ENCODE measurements around the gene KCNQ2. TPM values are rescaled to one million over a fixed set of nuclear protein-coding genes. Genes with fewer than 3 reads are reported as not detected.

The KCNQ2 gene
- total RNA-seq, 1 donor from 2014 or later: not detected

DNA sequence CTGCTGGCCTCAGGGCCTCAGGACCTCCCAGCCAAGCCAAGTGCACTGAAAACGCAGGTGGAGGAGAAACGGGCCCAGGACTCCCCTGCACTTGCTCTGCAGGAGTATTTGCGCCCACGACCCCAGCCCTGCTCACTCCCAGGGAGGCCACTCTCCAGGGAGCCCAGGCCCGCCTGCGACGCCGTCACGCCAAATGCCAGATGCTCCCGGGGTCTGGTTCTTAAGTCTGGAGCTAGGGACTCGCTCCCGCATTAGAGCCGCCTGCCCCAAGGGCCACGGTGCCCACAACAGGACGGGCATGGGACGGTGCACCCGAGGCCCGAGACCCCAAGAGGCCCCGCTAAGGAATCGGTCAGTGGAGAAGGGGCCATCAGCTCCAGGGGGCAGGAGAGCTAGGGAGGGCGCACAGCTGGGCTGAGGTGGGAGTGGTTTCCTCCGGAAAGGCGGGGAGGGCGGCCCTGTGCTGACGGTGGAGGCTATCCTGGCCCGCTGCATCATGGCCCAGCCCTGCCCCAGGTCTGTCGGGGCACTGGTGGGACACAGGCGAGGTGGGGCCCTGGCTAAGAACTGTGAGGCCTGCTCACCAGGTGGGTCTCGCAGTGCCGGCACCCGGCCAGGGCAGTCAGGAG, 67.2 kb downstream of the KCNQ2 start:
- Mint-ChIP-seq H3K9me3 (no peaks in the 10 kb centered on the region), H3K27me3 (ENCODE audit: insufficient read depth) (no peaks in the 10 kb centered on the region), H3K4me3 (no peak overlapping the region), H3K27ac (no peak overlapping the region), H3K4me1 (ENCODE audit: low read depth) (no peaks in the 10 kb centered on the region), H3K36me3 (ENCODE audit: low read depth) (no peaks in the 10 kb centered on the region)
- DNase-seq (ENCODE audit: low spot score): no peak
- intact Hi-C loops (cut with micrococcal nuclease): no loop called here

DNA sequence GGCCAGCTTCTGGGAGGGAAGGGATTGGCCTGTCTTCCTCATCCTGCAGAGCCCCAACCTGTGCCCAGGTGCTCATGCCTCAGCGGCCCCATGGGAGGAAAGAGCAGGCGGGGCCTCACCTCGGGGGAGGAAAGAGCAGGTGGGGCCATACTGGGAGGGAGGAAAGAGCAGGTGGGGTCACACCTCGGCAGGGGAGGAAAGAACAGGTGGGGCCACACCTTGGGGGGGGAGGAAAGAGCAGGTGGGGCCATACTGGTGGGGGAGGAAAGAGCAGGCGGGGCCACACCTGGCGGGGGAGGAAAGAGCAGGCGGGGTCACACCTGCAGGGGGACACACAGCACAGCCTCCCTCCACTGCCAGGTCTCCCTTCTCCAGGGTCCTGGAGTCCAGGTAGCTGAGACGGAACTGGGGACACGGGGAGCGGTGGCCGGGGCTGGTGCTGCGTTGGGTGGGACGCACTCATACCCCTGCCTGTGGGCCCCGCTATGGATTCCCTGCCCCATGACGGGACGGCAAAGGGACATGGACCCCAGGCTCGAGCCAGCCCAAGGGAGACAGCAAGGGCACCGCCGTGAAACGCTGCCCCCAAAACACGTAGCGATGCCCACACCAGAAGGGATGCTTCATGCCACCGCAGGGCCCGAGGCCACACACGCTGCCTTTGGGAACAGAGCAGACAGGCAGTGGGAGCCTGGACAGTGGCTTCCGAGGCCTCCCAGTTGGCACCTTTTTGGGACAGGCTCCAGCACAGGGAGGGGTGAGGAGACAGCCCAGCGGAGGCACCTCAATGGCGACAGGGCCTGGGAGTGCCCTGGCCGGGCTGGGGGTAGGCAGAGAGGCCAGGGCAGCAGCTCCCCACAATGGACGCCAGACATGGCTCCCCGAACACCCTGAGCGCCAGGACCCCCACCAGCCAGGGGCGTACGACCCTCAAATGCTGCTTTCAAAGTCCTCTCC, 68.0 kb downstream of the KCNQ2 start:
- Mint-ChIP-seq H3K36me3 (ENCODE audit: low read depth) (no peaks in the 10 kb centered on the region), H3K4me1 (ENCODE audit: low read depth) (no peaks in the 10 kb centered on the region), H3K27me3 (ENCODE audit: insufficient read depth) (no peaks in the 10 kb centered on the region), H3K27ac (no peak overlapping the region), H3K4me3 (no peak overlapping the region), H3K9me3 (no peaks in the 10 kb centered on the region)
- DNase-seq (ENCODE audit: low spot score): no peak
- intact Hi-C loops (cut with micrococcal nuclease): no loop called here

DNA sequence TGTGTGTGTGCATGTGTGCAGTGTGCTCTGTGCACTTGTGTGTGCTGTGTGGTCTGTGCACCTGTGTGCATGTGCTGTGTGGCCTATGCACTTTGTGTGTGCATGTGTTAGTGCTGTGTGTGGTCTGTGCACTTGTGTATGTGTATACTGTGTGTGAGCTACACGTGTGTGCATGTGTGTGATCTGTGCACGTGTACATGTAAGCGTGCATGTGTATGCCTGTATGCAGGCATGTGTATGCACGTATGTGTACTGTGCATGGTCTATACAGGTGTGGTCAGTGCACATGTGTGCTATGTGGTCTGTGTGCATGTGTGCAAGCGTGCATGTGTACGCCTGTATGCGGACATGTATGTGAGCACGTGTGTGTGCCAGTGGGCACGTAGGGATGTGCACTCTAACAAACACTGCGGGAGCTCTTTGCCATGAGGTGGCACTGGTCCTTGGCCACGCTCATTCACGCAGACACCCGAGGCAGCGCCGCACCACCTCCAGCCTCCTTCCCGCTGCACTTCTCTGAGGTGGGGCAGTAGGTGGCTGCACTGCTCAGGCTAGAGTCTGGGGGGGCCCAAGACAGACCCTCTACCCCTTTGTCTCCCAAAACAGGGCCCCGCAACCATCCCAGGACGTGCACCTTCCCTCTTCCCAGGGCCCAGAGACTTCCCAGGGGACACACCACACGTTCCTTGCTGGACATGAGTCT, 68.9 kb downstream of the KCNQ2 start:
- Mint-ChIP-seq H3K27ac (no peak overlapping the region), H3K4me3 (no peak overlapping the region)
- intact Hi-C loops (cut with micrococcal nuclease): no loop called here

DNA sequence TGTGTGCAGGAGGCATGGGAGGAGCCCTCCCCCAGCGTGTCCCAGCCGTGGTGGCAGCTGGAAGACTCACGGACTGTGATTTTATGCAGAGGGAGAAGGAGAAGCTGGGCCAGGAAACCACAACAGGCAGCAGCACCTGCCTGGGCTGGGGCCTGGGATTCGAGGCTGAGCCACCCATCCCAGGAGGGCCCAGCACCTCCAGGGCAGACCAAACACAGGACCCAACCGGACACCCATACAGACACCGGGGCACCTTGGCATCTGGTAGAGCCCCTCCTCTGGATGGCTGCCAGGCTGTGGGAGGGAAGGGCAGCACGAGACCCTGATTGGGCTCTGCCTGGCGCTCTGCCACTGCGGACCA, 69.6 kb downstream of the KCNQ2 start:
- no peak for DNase-seq (ENCODE audit: low spot score)
- no peaks in the 10 kb centered on the region for H3K36me3 Mint-ChIP-seq (ENCODE audit: low read depth)
- H3K27me3 Mint-ChIP-seq (ENCODE audit: insufficient read depth): no peaks in the 10 kb centered on the region
- no peak overlapping the region for H3K27ac Mint-ChIP-seq
- no peaks in the 10 kb centered on the region for H3K4me1 Mint-ChIP-seq (ENCODE audit: low read depth)
- no peaks in the 10 kb centered on the region for H3K9me3 Mint-ChIP-seq
- intact Hi-C loops (cut with micrococcal nuclease): no loop called here
- no peak overlapping the region for H3K4me3 Mint-ChIP-seq

More for the DNA sequence above, 68.9 kb downstream of the KCNQ2 start:
- Mint-ChIP-seq H3K4me1 (ENCODE audit: low read depth) (no peaks in the 10 kb centered on the region), H3K36me3 (ENCODE audit: low read depth) (no peaks in the 10 kb centered on the region), H3K9me3 (no peaks in the 10 kb centered on the region), H3K27me3 (ENCODE audit: insufficient read depth) (no peaks in the 10 kb centered on the region)
- DNase-seq (ENCODE audit: low spot score): no peak

DNA sequence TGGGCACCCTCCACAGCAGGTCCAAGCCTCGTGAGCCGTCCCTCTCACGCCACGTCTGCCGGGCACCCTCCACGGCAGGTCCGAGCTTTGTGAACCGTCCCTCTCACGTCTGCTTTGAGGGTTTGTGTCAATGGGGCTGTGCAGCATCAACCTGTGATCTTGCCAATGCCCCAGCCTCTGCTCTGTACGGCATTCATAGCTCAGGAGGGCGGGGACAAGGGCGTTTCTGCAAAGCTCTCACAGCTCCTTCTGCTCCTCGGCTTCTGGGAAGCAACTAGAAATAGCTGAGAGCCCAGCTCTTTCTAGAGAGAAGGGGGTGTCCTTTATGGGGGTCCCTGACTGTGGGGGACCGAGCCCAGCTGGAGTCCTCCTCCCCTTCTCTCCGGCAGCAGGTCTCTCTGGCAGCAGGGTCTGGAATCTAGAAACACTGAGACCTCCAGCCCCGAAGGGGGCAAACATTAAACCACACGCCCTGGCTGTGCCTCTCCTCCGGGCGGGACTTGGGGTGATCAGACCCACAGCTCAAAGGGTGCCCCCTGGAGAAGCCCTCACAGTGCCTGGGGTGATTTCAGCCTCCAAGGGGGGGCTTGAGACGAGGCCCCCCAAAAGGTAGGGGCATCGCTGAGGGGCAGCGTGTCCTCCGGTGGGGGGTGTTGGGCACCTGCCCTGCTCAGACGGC, 70.1 kb downstream of the KCNQ2 start:
- Mint-ChIP-seq H3K4me3 (no peak overlapping the region), H3K27me3 (ENCODE audit: insufficient read depth) (no peaks in the 10 kb centered on the region), H3K9me3 (no peaks in the 10 kb centered on the region), H3K36me3 (ENCODE audit: low read depth) (no peaks in the 10 kb centered on the region), H3K4me1 (ENCODE audit: low read depth) (no peaks in the 10 kb centered on the region), H3K27ac (no peak overlapping the region)
- DNase-seq (ENCODE audit: low spot score): no peak
- intact Hi-C loops (cut with micrococcal nuclease): no loop called here

DNA sequence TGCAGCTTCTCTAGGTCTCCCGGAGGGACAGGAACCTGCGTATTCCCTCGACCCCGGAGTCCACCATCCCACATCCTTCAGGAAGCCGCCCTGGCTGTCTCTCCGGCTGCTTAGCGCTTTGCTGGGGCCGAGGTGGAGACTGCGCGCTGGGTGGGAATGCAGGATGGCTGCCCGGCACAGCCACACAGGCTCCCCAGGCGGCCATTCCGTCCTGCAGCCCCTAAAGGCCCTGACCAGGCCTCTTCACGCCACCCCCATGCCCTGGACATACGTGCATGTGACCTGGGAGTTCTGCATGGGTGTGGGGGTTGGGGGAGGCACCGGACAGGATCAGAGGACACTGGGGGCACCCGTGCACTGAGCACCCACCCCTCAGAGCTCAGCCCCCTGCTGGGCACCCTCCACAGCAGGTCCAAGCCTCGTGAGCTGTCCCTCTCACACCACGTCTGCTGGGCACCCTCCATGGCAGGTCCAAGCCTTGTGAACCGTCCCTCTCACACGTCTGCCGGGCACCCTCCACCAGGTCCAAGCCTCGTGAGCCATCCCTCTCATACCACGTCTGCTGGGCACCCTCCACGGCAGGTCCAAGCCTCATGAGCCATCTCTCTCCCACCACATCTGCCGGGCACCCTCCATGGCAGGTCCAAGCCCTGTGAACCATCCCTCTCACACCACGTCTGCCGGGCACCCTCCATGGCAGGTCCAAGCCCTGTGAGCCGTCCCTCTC, 70.9 kb downstream of the KCNQ2 start:
- intact Hi-C loops (cut with micrococcal nuclease): no loop called here
- no peak overlapping the region for H3K27ac Mint-ChIP-seq
- no peaks in the 10 kb centered on the region for H3K36me3 Mint-ChIP-seq (ENCODE audit: low read depth)
- DNase-seq (ENCODE audit: low spot score): no peak
- no peaks in the 10 kb centered on the region for H3K4me1 Mint-ChIP-seq (ENCODE audit: low read depth)
- H3K27me3 Mint-ChIP-seq (ENCODE audit: insufficient read depth): no peaks in the 10 kb centered on the region
- no peak overlapping the region for H3K4me3 Mint-ChIP-seq
- no peaks in the 10 kb centered on the region for H3K9me3 Mint-ChIP-seq

DNA sequence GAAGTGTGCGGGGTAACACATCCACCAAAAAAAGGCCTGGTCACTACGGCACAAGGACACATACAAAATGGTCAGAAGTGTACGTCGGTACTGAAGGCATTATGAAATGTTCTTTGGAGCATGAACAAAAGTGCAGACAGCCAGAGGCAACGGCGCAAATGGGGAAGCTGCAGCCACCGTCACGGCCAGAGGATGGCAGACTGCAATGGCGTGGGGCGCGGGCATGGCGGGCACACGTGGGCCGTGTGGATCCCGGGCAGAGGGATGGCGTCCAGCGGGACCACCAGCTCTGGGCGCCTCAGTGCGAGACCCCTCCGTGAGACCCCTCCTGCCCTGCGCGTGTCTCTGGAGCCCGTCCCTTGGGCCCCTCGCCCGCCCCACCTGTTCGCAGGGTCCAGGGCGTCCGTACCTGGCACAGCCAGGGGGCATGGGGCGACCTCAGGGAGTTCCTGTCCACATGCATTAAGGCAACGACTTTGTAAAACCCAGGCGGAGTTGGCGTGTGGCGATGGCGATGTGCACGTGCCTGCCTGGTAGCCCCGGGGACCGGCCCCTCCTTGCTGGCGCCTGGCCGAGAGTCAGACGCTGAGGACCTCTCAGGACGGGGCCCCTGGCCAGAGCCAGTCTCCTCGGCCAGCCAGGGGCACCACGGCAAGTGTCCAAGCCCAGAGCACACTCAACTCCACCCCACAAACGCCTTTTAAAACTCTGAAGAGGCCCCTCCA, 71.8 kb downstream of the KCNQ2 start:
- Mint-ChIP-seq H3K27ac (no peak overlapping the region), H3K4me3 (no peak overlapping the region), H3K9me3 (no peaks in the 10 kb centered on the region), H3K4me1 (ENCODE audit: low read depth) (no peaks in the 10 kb centered on the region), H3K36me3 (ENCODE audit: low read depth) (no peaks in the 10 kb centered on the region), H3K27me3 (ENCODE audit: insufficient read depth) (no peaks in the 10 kb centered on the region)
- intact Hi-C loops (cut with micrococcal nuclease): no loop called here
- no peak for DNase-seq (ENCODE audit: low spot score)

DNA sequence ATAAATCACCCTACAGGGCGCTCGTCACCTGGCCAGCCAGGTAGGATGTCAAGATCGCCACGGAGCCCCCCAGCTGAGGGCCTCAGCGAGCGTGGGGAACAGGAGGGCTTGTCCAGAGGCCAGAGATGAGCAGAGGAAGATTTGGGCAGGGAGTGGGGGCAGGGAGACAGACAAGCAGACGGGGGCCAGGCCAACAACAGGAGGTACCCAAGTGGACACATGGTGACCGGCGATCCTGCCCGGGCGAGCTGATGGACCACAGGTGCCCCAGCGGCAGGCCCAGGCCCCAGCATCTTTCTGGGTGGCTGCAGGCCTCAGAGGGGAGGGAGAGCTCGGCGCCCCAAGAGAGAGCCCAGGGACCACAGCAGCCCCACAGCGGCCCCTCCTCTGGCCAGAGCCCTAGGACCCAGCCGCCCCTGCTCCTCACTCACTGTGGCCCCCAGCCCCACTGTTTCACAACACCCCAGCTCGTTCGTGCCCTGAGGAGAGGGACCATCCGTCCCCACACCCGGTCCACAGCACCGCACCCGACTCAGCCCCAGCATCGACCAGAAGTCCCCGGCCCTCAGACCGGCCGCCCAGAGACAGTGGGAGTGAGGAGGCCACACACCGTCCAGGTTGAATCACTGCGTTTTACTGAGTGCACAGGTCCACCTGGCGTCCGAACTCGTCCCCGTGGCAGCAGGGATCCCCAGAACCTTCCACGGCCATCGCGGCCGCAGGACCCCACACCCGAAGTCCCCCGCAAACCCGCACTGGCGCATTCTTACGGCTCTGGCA, 72.7 kb downstream of the KCNQ2 start:
- intact Hi-C loops (cut with micrococcal nuclease): no loop called here
- DNase-seq (ENCODE audit: low spot score): no peak
- Mint-ChIP-seq H3K27ac (no peak overlapping the region), H3K36me3 (ENCODE audit: low read depth) (no peaks in the 10 kb centered on the region), H3K27me3 (ENCODE audit: insufficient read depth) (no peaks in the 10 kb centered on the region), H3K4me1 (ENCODE audit: low read depth) (no peaks in the 10 kb centered on the region), H3K9me3 (no peaks in the 10 kb centered on the region), H3K4me3 (no peak overlapping the region)

DNA sequence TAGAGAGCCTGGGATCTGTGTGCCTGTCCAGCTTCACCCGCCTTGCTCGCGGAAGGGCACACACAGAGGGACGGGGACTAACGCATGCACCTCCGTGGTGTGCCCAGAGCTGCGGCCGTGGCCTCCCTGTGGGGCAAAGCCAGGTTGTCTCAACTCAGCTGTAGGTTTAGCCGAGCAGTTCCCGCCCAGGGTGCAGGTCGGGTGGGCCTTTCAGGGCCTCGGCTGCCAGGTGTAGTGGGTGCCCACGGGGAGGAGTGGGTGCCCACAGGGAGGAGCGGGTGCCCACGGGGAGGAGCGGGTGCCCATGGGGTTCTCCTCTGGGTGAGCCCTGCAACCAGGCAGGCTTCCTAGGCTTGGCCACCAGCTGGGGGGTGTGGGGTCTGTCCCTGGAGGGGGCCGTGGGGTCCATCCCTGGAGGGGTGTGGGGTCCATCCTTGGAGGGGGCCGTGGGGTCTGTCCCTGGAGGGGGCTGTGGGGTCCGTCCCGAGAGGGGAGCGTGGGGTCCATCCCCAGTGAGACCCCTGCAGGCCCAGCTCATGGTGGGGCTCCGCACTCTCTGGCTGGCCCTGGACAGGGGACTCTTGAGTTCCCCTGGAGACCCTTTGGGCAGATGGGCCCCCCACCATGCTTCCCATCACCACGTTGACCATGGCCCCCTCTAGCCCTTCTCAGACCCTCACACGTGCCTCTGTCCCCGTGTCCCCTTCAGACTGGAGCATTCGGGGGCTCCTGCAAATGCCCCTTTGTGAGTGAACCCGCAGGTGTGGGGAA, 73.5 kb downstream of the KCNQ2 start:
- H3K27me3 Mint-ChIP-seq (ENCODE audit: insufficient read depth): no peaks in the 10 kb centered on the region
- H3K4me1 Mint-ChIP-seq (ENCODE audit: low read depth): no peaks in the 10 kb centered on the region
- H3K27ac Mint-ChIP-seq: no peak overlapping the region
- H3K4me3 Mint-ChIP-seq: no peak overlapping the region
- DNase-seq (ENCODE audit: low spot score): no peak
- intact Hi-C loops (cut with micrococcal nuclease): no loop called here
- H3K9me3 Mint-ChIP-seq: no peaks in the 10 kb centered on the region
- no peaks in the 10 kb centered on the region for H3K36me3 Mint-ChIP-seq (ENCODE audit: low read depth)

DNA sequence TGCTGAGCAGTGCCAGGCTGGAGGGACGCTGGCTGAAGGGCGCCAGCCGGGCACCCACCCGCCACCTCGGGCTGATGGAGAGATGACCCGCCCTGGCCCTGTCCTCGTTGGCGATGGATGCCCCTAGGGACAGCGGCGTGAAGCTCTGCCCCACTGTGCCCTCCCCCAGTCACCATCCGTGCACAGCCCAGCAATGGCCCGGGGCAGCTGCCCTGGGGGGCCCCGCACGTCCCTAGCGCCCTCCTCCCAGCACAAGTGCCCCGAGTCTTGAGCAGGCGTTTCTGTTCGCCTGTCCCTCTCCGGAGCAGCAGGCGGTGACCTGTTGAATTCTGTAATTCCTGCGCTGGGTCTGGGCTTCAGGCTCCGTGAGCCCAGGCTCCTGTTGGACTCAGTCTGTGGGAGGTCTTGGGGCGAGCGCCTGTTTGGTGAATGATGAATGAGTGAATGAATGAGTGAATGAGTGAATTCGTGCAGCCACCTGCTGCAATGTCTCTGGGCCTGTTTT, 74.5 kb downstream of the KCNQ2 start:
- H3K9me3 Mint-ChIP-seq: no peaks in the 10 kb centered on the region
- no peak overlapping the region for H3K27ac Mint-ChIP-seq
- no peaks in the 10 kb centered on the region for H3K4me1 Mint-ChIP-seq (ENCODE audit: low read depth)
- H3K27me3 Mint-ChIP-seq (ENCODE audit: insufficient read depth): no peaks in the 10 kb centered on the region
- H3K4me3 Mint-ChIP-seq: no peak overlapping the region
- no peaks in the 10 kb centered on the region for H3K36me3 Mint-ChIP-seq (ENCODE audit: low read depth)
- intact Hi-C loops (cut with micrococcal nuclease): no loop called here
- DNase-seq (ENCODE audit: low spot score): no peak

Data from activated T-helper 1 cell treated with anti-CD3 and anti-CD28 coated beads, Interleukin-12 subunit alpha, Interleukin-12 subunit beta, Interleukin-2, Interleukin-4 antibody, amounts not matched to agents 30 ng/mL and 10 ng/mL and 1 ng/mL, durations not matched to agents 14 hours and 24 hours and 36 hours (primary cell).